ENCODE measurements around the gene CDC27.

CDC27 gene

DNA sequence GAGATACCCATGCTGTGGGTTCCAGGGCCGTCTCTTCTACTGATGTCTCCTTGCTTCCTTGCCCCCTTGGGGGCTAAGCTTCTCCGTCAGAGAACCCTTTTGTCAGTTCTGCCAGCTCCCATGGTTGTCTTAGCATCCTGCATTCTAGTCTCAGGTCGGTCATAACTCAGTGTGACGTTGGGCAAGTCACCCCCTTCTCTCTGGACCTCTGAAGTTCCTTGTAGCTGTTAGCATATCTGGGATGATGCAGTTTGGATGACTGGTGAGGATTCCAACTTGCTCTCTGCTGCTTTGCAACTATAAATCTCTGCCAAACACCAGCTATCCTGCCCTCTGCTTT is 11.2 kb upstream of the CDC27 start:
- TF ChIP-seq, protein P1, sequence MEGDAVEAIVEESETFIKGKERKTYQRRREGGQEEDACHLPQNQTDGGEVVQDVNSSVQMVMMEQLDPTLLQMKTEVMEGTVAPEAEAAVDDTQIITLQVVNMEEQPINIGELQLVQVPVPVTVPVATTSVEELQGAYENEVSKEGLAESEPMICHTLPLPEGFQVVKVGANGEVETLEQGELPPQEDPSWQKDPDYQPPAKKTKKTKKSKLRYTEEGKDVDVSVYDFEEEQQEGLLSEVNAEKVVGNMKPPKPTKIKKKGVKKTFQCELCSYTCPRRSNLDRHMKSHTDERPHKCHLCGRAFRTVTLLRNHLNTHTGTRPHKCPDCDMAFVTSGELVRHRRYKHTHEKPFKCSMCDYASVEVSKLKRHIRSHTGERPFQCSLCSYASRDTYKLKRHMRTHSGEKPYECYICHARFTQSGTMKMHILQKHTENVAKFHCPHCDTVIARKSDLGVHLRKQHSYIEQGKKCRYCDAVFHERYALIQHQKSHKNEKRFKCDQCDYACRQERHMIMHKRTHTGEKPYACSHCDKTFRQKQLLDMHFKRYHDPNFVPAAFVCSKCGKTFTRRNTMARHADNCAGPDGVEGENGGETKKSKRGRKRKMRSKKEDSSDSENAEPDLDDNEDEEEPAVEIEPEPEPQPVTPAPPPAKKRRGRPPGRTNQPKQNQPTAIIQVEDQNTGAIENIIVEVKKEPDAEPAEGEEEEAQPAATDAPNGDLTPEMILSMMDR (IDR thresholded peaks at IDR 0.05; ENCODE audit: low read depth, low read length, missing control alignments): no peak
- no peak for DNase-seq (ENCODE audit: low read depth)
- H3K4me3 ChIP-seq (ENCODE audit: low read depth, low read length): no peak overlapping the region
- in situ Hi-C loops (cut with HindIII; ENCODE audit: low sequenced_read_pairs): no loop called here

DNA sequence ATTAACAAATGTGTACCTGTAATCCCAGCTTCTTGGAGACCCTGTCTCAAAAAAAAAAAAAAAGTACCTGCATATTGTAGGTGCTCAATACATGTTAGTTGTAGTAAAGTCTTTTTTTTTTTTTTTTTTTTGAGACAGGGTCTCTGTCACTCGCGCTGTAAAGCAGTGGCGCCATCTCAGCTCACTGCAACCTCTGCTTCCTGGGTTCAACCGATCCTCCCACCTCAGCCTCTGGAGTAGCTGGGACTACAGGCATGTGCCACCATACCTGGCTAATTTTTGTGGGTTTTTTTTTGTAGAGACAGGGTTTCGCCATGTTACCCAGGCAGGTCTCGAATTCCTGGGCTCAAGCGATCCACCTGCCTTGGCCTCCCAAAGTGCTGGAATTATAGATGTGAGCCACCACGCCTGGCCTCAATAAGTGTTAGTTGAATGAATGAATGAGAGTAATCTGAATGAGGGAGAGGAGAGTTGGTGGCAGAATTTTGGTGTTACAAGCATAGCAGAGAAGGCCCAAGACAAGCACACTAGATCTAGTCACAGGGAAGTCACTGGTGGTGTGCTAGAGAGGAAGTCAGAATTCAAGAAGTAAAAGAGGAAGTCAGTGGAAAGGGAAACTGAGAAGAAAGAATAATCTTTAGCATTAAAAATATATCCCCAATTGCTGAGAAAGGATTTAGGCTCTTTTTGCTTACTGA is 10.7 kb upstream of the CDC27 start:
- DNase-seq (ENCODE audit: low read depth): no peak
- TF ChIP-seq, protein P1 (IDR thresholded peaks at IDR 0.05; ENCODE audit: low read depth, low read length, missing control alignments): no peak
- in situ Hi-C loops (cut with HindIII; ENCODE audit: low sequenced_read_pairs): no loop called here
- no peak overlapping the region for H3K4me3 ChIP-seq (ENCODE audit: low read depth, low read length)

DNA sequence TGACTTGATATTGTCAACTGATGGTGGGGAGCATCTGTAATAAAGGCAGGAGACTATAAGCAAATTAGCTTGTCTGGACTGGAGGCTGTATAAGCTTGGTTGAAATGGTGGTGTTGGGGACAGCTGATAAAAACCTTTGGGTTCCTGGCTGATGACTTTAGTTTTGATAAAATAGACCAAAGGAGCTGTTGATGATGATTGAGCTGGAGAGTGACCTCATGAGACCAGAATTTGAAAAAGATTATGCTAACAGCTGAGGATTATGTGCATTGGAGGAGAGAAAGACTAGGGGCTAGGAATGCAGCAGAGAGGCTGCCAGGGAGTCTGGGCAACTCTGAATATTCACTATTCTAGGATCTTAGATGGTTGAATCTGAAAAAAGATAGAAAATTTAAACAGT is 8.7 kb upstream of the CDC27 start:
- H3K4me3 ChIP-seq (ENCODE audit: low read depth, low read length): no peak overlapping the region
- no peak for DNase-seq (ENCODE audit: low read depth)
- TF ChIP-seq, protein P1 (IDR thresholded peaks at IDR 0.05; ENCODE audit: low read depth, low read length, missing control alignments): no peak
- in situ Hi-C loops (cut with HindIII; ENCODE audit: low sequenced_read_pairs): no loop called here

DNA sequence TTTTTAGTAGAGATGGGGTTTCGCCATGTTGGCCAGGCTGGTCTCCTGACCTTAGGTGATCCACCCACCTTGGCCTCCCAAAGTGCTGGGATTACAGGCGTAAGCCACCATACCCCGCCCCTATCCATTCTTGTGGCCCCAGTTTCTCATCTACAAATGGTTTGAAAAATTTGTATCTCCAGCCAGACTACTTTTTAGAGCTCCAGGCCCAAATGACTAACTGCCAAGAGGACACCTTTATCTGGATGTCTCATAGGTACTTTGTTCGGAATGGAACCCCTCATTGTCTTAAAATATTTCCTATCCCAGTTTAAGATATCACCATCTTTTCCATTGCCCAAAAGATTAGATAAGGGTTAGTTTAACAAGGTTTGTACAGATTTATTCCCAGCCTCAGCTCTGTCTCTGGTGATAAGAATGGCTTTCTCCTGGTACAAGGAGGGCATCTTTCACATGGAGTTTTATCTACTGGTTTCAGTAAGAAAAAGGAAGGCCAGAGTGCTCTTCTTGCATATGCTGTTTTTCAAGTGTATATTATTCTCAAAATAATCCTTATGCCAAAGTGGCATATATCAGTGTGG is 4.9 kb upstream of the CDC27 start:
- H3K4me3 ChIP-seq (ENCODE audit: low read depth, low read length): no peak overlapping the region
- TF ChIP-seq, protein P1 (IDR thresholded peaks at IDR 0.05; ENCODE audit: low read depth, low read length, missing control alignments): no peak
- DNase-seq (ENCODE audit: low read depth): no peak
- in situ Hi-C loops (cut with HindIII; ENCODE audit: low sequenced_read_pairs): no loop called here

DNA sequence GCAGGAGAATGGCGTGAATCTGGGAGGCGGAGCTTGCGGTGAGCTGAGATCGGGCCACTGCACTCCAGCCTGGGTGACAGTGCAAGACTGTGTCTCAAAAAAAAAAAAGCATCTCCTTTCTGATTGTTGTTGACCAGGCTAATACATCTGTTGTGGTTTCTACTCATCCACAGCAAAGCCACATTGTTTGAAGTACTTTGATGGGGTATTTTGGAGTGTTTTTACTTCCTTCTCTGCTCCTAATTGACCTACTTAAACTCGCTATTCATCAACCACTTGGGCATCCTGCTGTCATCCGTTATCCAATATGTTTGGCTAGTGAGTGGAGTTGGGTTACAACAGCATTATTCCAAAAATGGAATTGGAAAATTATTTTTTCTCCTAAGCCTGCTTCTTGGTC is 3.5 kb upstream of the CDC27 start:
- no peak for DNase-seq (ENCODE audit: low read depth)

DNA sequence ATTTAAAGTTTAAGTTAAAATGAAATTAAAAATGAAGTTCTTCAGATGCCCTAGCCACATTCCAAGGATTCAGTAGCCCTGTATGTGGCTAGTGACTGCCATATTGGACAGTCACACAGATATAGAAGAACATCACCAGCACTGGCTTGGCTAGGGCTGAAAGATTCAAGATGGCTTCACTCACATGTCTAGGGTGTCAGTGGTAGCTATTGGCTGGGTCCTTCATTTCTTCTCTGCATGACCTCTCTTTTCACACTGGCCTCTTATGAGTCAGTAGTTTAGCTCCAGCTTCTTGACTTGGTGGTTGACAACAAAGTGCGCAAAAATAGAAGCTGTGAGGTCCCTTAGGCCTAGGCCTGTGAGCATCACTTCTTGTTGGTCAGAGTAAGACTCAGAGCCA is 1.7 kb upstream of the CDC27 start:
- TF ChIP-seq, protein P1 (IDR thresholded peaks at IDR 0.05; ENCODE audit: low read depth, low read length, missing control alignments): no peak
- H3K4me3 ChIP-seq (ENCODE audit: low read depth, low read length): no peak overlapping the region
- in situ Hi-C loops (cut with HindIII; ENCODE audit: low sequenced_read_pairs): no loop called here
- no peak for DNase-seq (ENCODE audit: low read depth)

More for the DNA sequence above, 3.5 kb upstream of the CDC27 start:
- in situ Hi-C loops (cut with HindIII; ENCODE audit: low sequenced_read_pairs): no loop called here
- TF ChIP-seq, protein P1 (IDR thresholded peaks at IDR 0.05; ENCODE audit: low read depth, low read length, missing control alignments): no peak
- no peak overlapping the region for H3K4me3 ChIP-seq (ENCODE audit: low read depth, low read length)

All from astrocyte of the cerebellum (primary cell).